Endothelial cell of umbilical vein (primary cell): ENCODE data around the gene HADH. TPM values are rescaled to one million over a fixed set of nuclear protein-coding genes. Genes with fewer than 3 reads are reported as not detected.

ENCODE experiments used
- BruUV-seq: library from RNA; stranded (reverse); fragments of 400-500 nt; replicated peaks from 2 replicates; lab custom pipeline; 2021; lab: Mats Ljungman, UMichigan
- CTCF ChIA-PET: fragments of 300-600, 350-600 bp; sonication (Branson Sonifier 250); formaldehyde crosslinking; loops from one replicate; lab custom pipeline; 2021; ENCODE audit warnings: antibody characterized with exemption, inconsistent platforms; lab: Charles Lee
- POLR2A ChIA-PET: fragments of 300-600, 350-600 bp; sonication (Branson Sonifier 250); formaldehyde crosslinking; loops from one replicate; lab custom pipeline; 2021; ENCODE audit warnings: antibody characterized with exemption, inconsistent platforms; lab: Charles Lee
- DNase-seq: peaks from one replicate; pipeline ENCODE4 v3.0.0-alpha.2; 2011; ENCODE audit warnings: low read depth, low spot score
- FAIRE-seq: peaks from 2 replicates; lab custom pipeline; 2011; peaks lifted over from hg19 to GRCh38; lab: Jason Lieb, UNC
- H2AFZ ChIP-seq: 2 replicates; pipeline ENCODE4 v1.6.0; 2012; ENCODE audit warnings: low read depth, low read length, control low read depth, inconsistent platforms
- H3K27ac ChIP-seq: 2 replicates; pipeline ENCODE4 v1.5.1; 2011; ENCODE audit warnings: low read depth, mild to moderate bottlenecking, control low read depth, low read length, moderate library complexity; ENCODE audit not compliant: insufficient read depth
- H3K27me3 ChIP-seq, 2 experiments: 2 replicates each; pipeline versions ENCODE4 v1.6.0 to v1.6.1; 2011; ENCODE audit warnings: low read length in 2 of 2, mixed read lengths in 1 of 2; ENCODE audit not compliant: control insufficient read depth in 2 of 2, insufficient read depth in 2 of 2
- H3K36me3 ChIP-seq, 2 experiments: 2 replicates in 1 of 2; 3 replicates in 1 of 2; pipeline ENCODE4 v1.5.1; 2011; ENCODE audit warnings: low read length in 2 of 2, mild to moderate bottlenecking in 1 of 2, moderate library complexity in 1 of 2; ENCODE audit not compliant: control insufficient read depth in 2 of 2, insufficient read depth in 2 of 2; ENCODE audit errors: extremely low read depth in 1 of 2
- H3K4me1 ChIP-seq: 3 replicates; pipeline ENCODE4 v1.5.1; 2011; ENCODE audit warnings: mild to moderate bottlenecking, low read length; ENCODE audit not compliant: control insufficient read depth, insufficient read depth; ENCODE audit errors: extremely low read depth
- H3K4me2 ChIP-seq: 2 replicates; pipeline ENCODE4 v1.6.1; 2011; ENCODE audit warnings: low read length, control low read depth, mixed read lengths; ENCODE audit not compliant: insufficient read depth
- H3K4me3 ChIP-seq, 3 experiments: fragments of 200-600 bp in 1 of 3; sonication (generic), shearing (Covaris generic) in 1 of 3; replicated peaks in 1 of 3; 2 replicates each; pipeline ENCODE4 v1.5.1; 2011 to 2016; ENCODE audit warnings: control low read depth in 3 of 3, low read length in 3 of 3, mild to moderate bottlenecking in 2 of 3, inconsistent platforms in 1 of 3, low read depth in 1 of 3, moderate library complexity in 1 of 3; ENCODE audit not compliant: insufficient read depth in 1 of 3
- H3K79me2 ChIP-seq: 2 replicates; pipeline ENCODE4 v1.6.0; 2012; ENCODE audit warnings: low read length, inconsistent platforms; ENCODE audit not compliant: control insufficient read depth, insufficient read depth
- H3K9ac ChIP-seq: replicated peaks from 2 replicates; pipeline ENCODE3; 2011; ENCODE audit warnings: low read length, control low read depth; ENCODE audit not compliant: insufficient read depth; ENCODE audit errors: extremely low read depth
- H3K9me1 ChIP-seq: replicated peaks from 3 replicates; pipeline ENCODE4 v1.6.0; 2011; ENCODE audit warnings: mild to moderate bottlenecking, low read length; ENCODE audit not compliant: control insufficient read depth, insufficient read depth; ENCODE audit errors: extremely low read depth
- H3K9me3 ChIP-seq: replicated peaks from 2 replicates; pipeline ENCODE4 v1.5.1; 2012; ENCODE audit warnings: low read length, inconsistent platforms; ENCODE audit not compliant: control insufficient read depth, insufficient read depth
- H4K20me1 ChIP-seq: replicated peaks from 2 replicates; pipeline ENCODE3; 2011; ENCODE audit warnings: mild to moderate bottlenecking, low read length; ENCODE audit not compliant: control insufficient read depth, insufficient read depth; ENCODE audit errors: extremely low read depth
- CTCF ChIP-seq, 2 donors: IDR thresholded peaks; 1 replicate in 1 of 2; 2 replicates in 1 of 2; pipeline ENCODE4 v1.5.1; 2011; ENCODE audit warnings: low read length in 2 of 2, mild to moderate bottlenecking in 2 of 2, moderate library complexity in 2 of 2, control low read depth in 1 of 2, inconsistent platforms in 1 of 2, low read depth in 1 of 2; ENCODE audit not compliant: insufficient read depth in 1 of 2; ENCODE audit errors: extremely low read depth in 1 of 2
- EZH2 ChIP-seq: IDR thresholded peaks from 2 replicates; pipeline ENCODE4 v1.6.1; 2012; ENCODE audit warnings: borderline replicate concordance, low read depth, mild to moderate bottlenecking, moderate library complexity, low read length, inconsistent platforms; ENCODE audit not compliant: severe bottlenecking
- FOS ChIP-seq: IDR thresholded peaks from 2 replicates; pipeline ENCODE4 v1.6.1; 2011; ENCODE audit warnings: mild to moderate bottlenecking, low read length, moderate library complexity, borderline replicate concordance; ENCODE audit not compliant: insufficient read depth
- GATA2 ChIP-seq: IDR thresholded peaks from 2 replicates; pipeline ENCODE4 v1.7.0; 2011; ENCODE audit warnings: low read depth, mild to moderate bottlenecking, moderate library complexity, mixed read lengths, low read length; ENCODE audit not compliant: insufficient read length, insufficient read depth
- JUN ChIP-seq: IDR thresholded peaks from 2 replicates; pipeline ENCODE4 v1.6.1; 2011; ENCODE audit warnings: borderline replicate concordance, low read depth; ENCODE audit not compliant: insufficient read length, insufficient read depth
- MAX ChIP-seq: IDR thresholded peaks from 2 replicates; pipeline ENCODE4 v1.6.1; 2011; ENCODE audit not compliant: insufficient read depth, insufficient read length
- MYC ChIP-seq: IDR thresholded peaks from one replicate; pipeline ENCODE4 v1.6.1; 2011; ENCODE audit warnings: mild to moderate bottlenecking, low read depth, low read length
- POLR2A ChIP-seq: IDR thresholded peaks from 2 replicates; pipeline ENCODE4 v1.6.1; 2012; ENCODE audit warnings: low read depth, mild to moderate bottlenecking, control low read depth, low read length
- POLR2AphosphoS5 ChIP-seq: IDR thresholded peaks from 2 replicates; pipeline ENCODE4 v1.6.1; 2012; ENCODE audit warnings: low read depth, mild to moderate bottlenecking, control low read depth, low read length, moderate library complexity; ENCODE audit not compliant: insufficient read depth
- dilution Hi-C: fragments of 300-500 bp; cut with MboI; formaldehyde crosslinking; loops from one replicate; pipeline ENCODE4 v1.15.0; 2019; ENCODE audit warnings: low sequenced_read_pairs; ENCODE audit not compliant: extremely low pct_ligation_motif_present
- intact Hi-C: fragments of 100-400 bp; cut with micrococcal nuclease; formaldehyde crosslinking; loops from one replicate; pipeline ENCODE4 v1.10.0; 2022
- polyA plus RNA-seq, 4 experiments: library from polyadenylated mRNA; depleted of rRNA in 3 of 4; stranded (reverse) in 3 of 4; unstranded in 1 of 4; fragments of >200 nt; gene quantifications; 2 replicates each; pipeline versions ENCODE4 v1.2.1 to v1.2.3, GENCODE V29; 2011 to 2012; ENCODE audit warnings: missing spikeins in 1 of 4
- total RNA-seq: library from RNA; stranded (reverse); gene quantifications from 2 replicates; pipeline ENCODE4 v1.2.3, GENCODE V29; 2021

HADH gene
- total and polyA plus RNA-seq, 2 donors (not counting 3 experiments of a cell fraction or from before 2014, with no cell fraction given) = 19.2 to 20.3 TPM

GRCh38 chr4:107977966-107978705 is 11.6 kb upstream of the HADH start:
- H4K20me1 ChIP-seq = no peaks in the 10 kb centered on the region
- no peak overlapping the region for H3K4me3 ChIP-seq
- no peak overlapping the region for H3K4me2 ChIP-seq
- DNase-seq (no peak), FAIRE-seq (no peak)
- POLR2A ChIA-PET = no interaction called here
- no peak for TF ChIP-seq GATA2
- TF ChIP-seq FOS = no peak
- intact Hi-C loops (no loop called here), dilution Hi-C loops (no loop called here)
- H3K27ac ChIP-seq = no peak overlapping the region
- H3K9ac ChIP-seq = no peak overlapping the region
- CTCF ChIA-PET = no interaction called here
- no peaks in the 10 kb centered on the region for H3K9me1 ChIP-seq
- H3K4me1 ChIP-seq = no peaks in the 10 kb centered on the region
- H3K36me3 ChIP-seq = no peaks in the 10 kb centered on the region
- H3K79me2 ChIP-seq = no peaks in the 10 kb centered on the region
- no TSS peak for BruUV-seq
- H3K27me3 ChIP-seq = peaks cover 0 to 4% of the 10 kb centered on the region in 2 experiments
- H2AFZ ChIP-seq = no peak overlapping the region
- H3K9me3 ChIP-seq = no peaks in the 10 kb centered on the region

- no peak for DNase-seq
- Histone ChIP-seq H3K79me2 (no peaks in the 10 kb centered on the region), H3K36me3 (no peaks in the 10 kb centered on the region), H3K9me3 (no peaks in the 10 kb centered on the region), H3K27ac (no peak overlapping the region), H3K4me3 (no peak overlapping the region), H3K27me3 (no peaks in the 10 kb centered on the region), H3K4me1 (no peaks in the 10 kb centered on the region), H4K20me1 (no peaks in the 10 kb centered on the region), H2AFZ (no peak overlapping the region), H3K9ac (no peak overlapping the region), H3K9me1 (no peaks in the 10 kb centered on the region), H3K4me2 (no peak overlapping the region)
- ChIA-PET CTCF (no interaction called here), POLR2A (no interaction called here)
- no peak for TF ChIP-seq FOS
- TF ChIP-seq MAX = no peak
- TF ChIP-seq GATA2 = no peak
- TF ChIP-seq POLR2A = no peak
- TF ChIP-seq EZH2 = no peak
- no peak for TF ChIP-seq MYC
- no peak for TF ChIP-seq CTCF (IDR thresholded peaks at IDR 0.05; ENCODE audit: extremely low read depth in 1 of 2, insufficient read depth in 1 of 2, low read depth in 1 of 2, low read length in 2 of 2)
- no peak for TF ChIP-seq JUN
- no peak for TF ChIP-seq POLR2AphosphoS5
- intact Hi-C loops (no loop called here), dilution Hi-C loops (no loop called here)
- BruUV-seq = no TSS peak
- FAIRE-seq = no peak
Observed at GRCh38 chr4:107978716-107979451, 10.8 kb upstream of the HADH start.
